ENCODE results near the gene ATG14.

- TF ChIP-seq, protein P1, sequence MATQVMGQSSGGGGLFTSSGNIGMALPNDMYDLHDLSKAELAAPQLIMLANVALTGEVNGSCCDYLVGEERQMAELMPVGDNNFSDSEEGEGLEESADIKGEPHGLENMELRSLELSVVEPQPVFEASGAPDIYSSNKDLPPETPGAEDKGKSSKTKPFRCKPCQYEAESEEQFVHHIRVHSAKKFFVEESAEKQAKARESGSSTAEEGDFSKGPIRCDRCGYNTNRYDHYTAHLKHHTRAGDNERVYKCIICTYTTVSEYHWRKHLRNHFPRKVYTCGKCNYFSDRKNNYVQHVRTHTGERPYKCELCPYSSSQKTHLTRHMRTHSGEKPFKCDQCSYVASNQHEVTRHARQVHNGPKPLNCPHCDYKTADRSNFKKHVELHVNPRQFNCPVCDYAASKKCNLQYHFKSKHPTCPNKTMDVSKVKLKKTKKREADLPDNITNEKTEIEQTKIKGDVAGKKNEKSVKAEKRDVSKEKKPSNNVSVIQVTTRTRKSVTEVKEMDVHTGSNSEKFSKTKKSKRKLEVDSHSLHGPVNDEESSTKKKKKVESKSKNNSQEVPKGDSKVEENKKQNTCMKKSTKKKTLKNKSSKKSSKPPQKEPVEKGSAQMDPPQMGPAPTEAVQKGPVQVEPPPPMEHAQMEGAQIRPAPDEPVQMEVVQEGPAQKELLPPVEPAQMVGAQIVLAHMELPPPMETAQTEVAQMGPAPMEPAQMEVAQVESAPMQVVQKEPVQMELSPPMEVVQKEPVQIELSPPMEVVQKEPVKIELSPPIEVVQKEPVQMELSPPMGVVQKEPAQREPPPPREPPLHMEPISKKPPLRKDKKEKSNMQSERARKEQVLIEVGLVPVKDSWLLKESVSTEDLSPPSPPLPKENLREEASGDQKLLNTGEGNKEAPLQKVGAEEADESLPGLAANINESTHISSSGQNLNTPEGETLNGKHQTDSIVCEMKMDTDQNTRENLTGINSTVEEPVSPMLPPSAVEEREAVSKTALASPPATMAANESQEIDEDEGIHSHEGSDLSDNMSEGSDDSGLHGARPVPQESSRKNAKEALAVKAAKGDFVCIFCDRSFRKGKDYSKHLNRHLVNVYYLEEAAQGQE (IDR thresholded peaks at IDR 0.05; ENCODE audit: unreplicated experiment), result no peak
- TF ChIP-seq, protein P2, sequence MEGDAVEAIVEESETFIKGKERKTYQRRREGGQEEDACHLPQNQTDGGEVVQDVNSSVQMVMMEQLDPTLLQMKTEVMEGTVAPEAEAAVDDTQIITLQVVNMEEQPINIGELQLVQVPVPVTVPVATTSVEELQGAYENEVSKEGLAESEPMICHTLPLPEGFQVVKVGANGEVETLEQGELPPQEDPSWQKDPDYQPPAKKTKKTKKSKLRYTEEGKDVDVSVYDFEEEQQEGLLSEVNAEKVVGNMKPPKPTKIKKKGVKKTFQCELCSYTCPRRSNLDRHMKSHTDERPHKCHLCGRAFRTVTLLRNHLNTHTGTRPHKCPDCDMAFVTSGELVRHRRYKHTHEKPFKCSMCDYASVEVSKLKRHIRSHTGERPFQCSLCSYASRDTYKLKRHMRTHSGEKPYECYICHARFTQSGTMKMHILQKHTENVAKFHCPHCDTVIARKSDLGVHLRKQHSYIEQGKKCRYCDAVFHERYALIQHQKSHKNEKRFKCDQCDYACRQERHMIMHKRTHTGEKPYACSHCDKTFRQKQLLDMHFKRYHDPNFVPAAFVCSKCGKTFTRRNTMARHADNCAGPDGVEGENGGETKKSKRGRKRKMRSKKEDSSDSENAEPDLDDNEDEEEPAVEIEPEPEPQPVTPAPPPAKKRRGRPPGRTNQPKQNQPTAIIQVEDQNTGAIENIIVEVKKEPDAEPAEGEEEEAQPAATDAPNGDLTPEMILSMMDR (conservative IDR thresholded peaks at IDR 0.05; ENCODE audit: low read depth in 2 of 2), result no peak
- TF ChIP-seq EZH2phosphoT487 (IDR thresholded peaks at IDR 0.05; ENCODE audit: unreplicated experiment), result no peak
- TF ChIP-seq JUNB (IDR thresholded peaks at IDR 0.05; ENCODE audit: unreplicated experiment), result no peak
- TF ChIP-seq ZNF114 (CRISPR knock-in tag; IDR thresholded peaks at IDR 0.05), result no peak
- TF ChIP-seq CREB1 (CRISPR knock-in tag; IDR thresholded peaks at IDR 0.05; ENCODE audit: low read depth), result no peak
- TF ChIP-seq ZNF331 (CRISPR knock-in tag; IDR thresholded peaks at IDR 0.05; ENCODE audit: low read depth), result no peak
- TF ChIP-seq POLR2AphosphoS5 (IDR thresholded peaks at IDR 0.05; ENCODE audit: low read depth), result no peak
- TF ChIP-seq EZH2 (IDR thresholded peaks at IDR 0.05; ENCODE audit: low read depth, unreplicated experiment), result no peak
These were observed 59.4 kb downstream of the ATG14 start for GRCh38 chr14:55352201-55352600.

All from GM23338 (cell line).